ENCODE measurements around the gene ACOX3. TPM values are rescaled to one million over a fixed set of nuclear protein-coding genes. Genes with fewer than 3 reads are reported as not detected.

Gene ACOX3
- total RNA-seq, 4 donors from 2014 or later = 19.0 to 32.9 (median 22.1) TPM

DNA sequence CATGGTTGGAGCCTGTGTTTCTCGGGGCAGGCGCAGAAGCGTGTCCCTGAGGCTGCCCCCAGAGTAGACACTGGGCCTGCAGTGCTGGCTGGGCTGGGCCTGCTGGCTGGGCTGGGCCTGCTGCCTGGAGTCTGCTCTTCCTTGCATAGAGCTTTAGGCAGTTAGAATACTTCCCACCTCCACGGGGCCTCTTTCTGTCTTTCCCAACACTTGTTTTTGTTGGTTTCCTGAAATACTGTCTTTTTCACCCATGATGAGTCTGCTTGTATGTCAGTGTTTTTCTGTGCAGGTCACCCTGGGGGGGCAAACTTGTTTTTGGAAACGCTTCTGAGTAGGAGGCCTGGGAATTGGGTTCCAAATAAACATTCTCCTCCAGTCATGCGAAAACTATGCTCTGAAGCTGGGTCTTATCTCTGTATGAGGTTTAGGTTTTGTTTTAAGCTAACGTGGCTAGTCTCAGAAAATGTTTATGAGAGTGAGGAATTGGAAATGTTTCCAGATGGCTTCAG, 32.2 kb upstream of the ACOX3 start:
- TF ChIP-seq POLR2A (IDR thresholded peaks at IDR 0.05) = no peak
- TF ChIP-seq, protein P1, sequence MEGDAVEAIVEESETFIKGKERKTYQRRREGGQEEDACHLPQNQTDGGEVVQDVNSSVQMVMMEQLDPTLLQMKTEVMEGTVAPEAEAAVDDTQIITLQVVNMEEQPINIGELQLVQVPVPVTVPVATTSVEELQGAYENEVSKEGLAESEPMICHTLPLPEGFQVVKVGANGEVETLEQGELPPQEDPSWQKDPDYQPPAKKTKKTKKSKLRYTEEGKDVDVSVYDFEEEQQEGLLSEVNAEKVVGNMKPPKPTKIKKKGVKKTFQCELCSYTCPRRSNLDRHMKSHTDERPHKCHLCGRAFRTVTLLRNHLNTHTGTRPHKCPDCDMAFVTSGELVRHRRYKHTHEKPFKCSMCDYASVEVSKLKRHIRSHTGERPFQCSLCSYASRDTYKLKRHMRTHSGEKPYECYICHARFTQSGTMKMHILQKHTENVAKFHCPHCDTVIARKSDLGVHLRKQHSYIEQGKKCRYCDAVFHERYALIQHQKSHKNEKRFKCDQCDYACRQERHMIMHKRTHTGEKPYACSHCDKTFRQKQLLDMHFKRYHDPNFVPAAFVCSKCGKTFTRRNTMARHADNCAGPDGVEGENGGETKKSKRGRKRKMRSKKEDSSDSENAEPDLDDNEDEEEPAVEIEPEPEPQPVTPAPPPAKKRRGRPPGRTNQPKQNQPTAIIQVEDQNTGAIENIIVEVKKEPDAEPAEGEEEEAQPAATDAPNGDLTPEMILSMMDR (IDR thresholded peaks at IDR 0.05 in 4 of 5, conservative IDR thresholded peaks at IDR 0.05 in 1 of 5) = no peak
- DNase-seq (no peak), ATAC-seq (no peak)
- Histone ChIP-seq H3K9me3 (no peaks in the 10 kb centered on the region), H3K4me1 (no peaks in the 10 kb centered on the region), H3K27ac (no peak overlapping the region), H3K27me3 (no peaks in the 10 kb centered on the region), H3K4me3 (no peak overlapping the region), H3K36me3 (peaks cover 0 to 40% of the 10 kb centered on the region in 2 donors)
- in situ Hi-C loops (cut with MboI; ENCODE audit: low sequenced_read_pairs in 4 of 4) (no loop called here), intact Hi-C loops (cut with DNase I; ENCODE audit: low total_unique reads) (no loop called here)

DNA sequence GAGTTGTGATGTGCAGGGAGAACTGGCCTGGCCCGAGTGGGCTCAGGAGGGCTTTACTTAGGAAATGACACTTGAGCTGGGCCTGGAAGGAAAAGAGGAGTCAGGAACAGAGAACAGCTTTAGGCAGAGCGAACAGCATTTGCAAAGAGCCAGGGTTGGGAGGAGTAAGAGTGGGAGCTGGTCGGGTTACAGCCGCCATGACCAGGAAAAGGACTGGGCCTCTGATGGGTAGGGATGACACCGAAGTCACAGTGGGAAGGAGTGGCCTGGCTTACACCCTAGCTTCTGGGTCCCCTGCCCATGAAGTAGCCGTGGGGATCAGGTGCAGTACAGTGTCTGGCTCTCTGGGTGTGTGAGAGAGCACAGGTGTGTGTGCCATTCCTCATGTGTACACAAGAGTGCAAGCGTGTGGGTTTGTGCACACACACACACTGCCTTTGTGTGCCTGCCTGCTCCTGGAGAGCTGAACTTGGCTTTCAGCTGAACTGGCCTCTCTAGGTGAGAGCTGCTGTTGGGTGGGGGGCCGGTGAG, 31.7 kb upstream of the ACOX3 start:
- H3K36me3 ChIP-seq = peaks cover 0 to 40% of the 10 kb centered on the region in 2 donors
- no peak for ATAC-seq

DNA sequence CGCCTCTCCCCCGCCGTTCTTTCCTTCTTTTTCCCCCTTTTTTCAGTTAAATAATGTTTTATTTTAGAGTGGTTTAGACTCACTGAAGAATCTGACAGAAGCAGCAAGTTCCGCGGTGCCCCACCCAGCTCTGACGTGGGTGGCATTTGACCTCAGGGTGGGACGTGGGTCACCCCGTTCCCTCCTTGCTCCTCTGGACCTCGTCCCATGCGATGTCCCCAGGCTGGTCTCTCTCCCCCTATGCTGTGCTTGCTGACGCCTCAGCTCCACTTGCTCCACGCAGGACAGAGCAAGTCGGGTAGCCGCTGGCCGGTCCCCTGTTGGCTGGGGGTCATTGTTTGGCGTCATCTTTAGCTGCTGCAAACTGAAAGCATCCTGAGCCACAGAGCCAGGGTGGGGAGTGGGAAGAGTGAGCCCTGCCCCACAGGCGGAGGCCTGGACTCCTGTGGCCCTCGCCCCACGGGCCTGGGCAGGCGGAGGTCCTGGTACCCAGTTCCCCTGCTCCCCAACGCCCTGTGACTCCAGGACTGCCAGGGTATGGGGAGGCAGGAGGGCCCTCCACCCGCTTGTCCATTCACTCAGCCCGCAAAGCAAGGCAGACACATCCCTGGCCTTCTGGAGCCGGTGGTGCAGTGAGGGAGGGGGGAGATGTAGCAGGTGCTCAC, 30.8 kb upstream of the ACOX3 start:
- in situ Hi-C loops (cut with MboI; ENCODE audit: low sequenced_read_pairs in 4 of 4) (no loop called here), intact Hi-C loops (cut with DNase I; ENCODE audit: low total_unique reads) (no loop called here)
- no peak overlapping the region for H3K4me3 ChIP-seq
- H3K9me3 ChIP-seq = no peaks in the 10 kb centered on the region
- peaks cover 0 to 34% of the 10 kb centered on the region in 2 donors for H3K36me3 ChIP-seq
- H3K27me3 ChIP-seq = no peaks in the 10 kb centered on the region
- DNase-seq = no peak
- TF ChIP-seq, protein P1 (IDR thresholded peaks at IDR 0.05 in 4 of 5, conservative IDR thresholded peaks at IDR 0.05 in 1 of 5) = no peak
- no peak for TF ChIP-seq POLR2A (IDR thresholded peaks at IDR 0.05)
- no peak for ATAC-seq
- H3K27ac ChIP-seq = no peak overlapping the region
- no peaks in the 10 kb centered on the region for H3K4me1 ChIP-seq

More for the DNA sequence above, 31.7 kb upstream of the ACOX3 start:
- no peak overlapping the region for H3K4me3 ChIP-seq
- no peak for DNase-seq
- in situ Hi-C loops (cut with MboI; ENCODE audit: low sequenced_read_pairs in 4 of 4) (no loop called here), intact Hi-C loops (cut with DNase I; ENCODE audit: low total_unique reads) (no loop called here)
- no peak overlapping the region for H3K27ac ChIP-seq
- H3K4me1 ChIP-seq = no peaks in the 10 kb centered on the region
- H3K9me3 ChIP-seq = no peaks in the 10 kb centered on the region
- H3K27me3 ChIP-seq = no peaks in the 10 kb centered on the region
- no peak for TF ChIP-seq POLR2A (IDR thresholded peaks at IDR 0.05)
- TF ChIP-seq, protein P1 (IDR thresholded peaks at IDR 0.05 in 4 of 5, conservative IDR thresholded peaks at IDR 0.05 in 1 of 5) = no peak

DNA sequence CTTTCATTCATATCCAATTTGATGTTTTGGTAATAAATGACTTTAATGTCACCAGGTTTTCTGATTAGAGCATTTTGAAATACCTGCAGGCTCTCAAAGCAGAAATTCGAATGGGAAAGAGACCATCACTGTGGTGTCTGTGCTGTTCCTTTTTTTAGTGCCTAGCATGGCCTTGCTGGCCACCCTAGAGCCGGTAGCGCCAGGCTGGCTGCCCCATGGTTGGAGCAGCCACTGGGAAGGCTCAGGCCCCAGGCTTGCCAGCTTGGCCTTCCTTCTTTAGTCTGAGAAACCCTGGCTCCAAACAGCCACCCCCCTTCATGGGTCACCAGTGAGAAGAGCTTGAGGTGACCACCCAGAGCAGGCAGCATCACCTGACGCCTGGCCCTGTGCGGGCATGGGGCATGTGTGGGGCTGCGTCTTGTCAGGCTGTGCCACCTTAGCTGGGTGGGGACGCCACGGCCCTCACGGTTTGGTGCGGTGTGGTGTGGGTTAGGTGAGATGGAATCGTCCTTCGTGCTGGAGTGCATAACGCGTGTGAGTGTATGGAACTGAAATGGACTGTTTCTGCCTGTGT, 30.0 kb upstream of the ACOX3 start:
- Histone ChIP-seq H3K4me1 (no peaks in the 10 kb centered on the region), H3K4me3 (no peak overlapping the region), H3K9me3 (no peaks in the 10 kb centered on the region), H3K27me3 (no peaks in the 10 kb centered on the region), H3K36me3 (peaks cover 0 to 34% of the 10 kb centered on the region in 2 donors), H3K27ac (no peak overlapping the region)
- in situ Hi-C loops (cut with MboI; ENCODE audit: low sequenced_read_pairs in 4 of 4) = no loop called here
- DNase-seq = no peak
- intact Hi-C loops (cut with DNase I; ENCODE audit: low total_unique reads) = no loop called here
- ATAC-seq = no peak
- TF ChIP-seq, protein P1 (IDR thresholded peaks at IDR 0.05 in 4 of 5, conservative IDR thresholded peaks at IDR 0.05 in 1 of 5) = no peak
- no peak for TF ChIP-seq POLR2A (IDR thresholded peaks at IDR 0.05)
